Measurements from ENCODE around the gene FPGS. TPM values are rescaled to one million over a fixed set of nuclear protein-coding genes. Genes with fewer than 3 reads are reported as not detected.
"Not testable (repeated sequence)": the region's sequence is repeated elsewhere in the genome, so short reads cannot be mapped to it uniquely, and the experiment has no call there.

FPGS gene
- total RNA-seq, 1 donor from 2014 or later = 68.9 TPM

DNA sequence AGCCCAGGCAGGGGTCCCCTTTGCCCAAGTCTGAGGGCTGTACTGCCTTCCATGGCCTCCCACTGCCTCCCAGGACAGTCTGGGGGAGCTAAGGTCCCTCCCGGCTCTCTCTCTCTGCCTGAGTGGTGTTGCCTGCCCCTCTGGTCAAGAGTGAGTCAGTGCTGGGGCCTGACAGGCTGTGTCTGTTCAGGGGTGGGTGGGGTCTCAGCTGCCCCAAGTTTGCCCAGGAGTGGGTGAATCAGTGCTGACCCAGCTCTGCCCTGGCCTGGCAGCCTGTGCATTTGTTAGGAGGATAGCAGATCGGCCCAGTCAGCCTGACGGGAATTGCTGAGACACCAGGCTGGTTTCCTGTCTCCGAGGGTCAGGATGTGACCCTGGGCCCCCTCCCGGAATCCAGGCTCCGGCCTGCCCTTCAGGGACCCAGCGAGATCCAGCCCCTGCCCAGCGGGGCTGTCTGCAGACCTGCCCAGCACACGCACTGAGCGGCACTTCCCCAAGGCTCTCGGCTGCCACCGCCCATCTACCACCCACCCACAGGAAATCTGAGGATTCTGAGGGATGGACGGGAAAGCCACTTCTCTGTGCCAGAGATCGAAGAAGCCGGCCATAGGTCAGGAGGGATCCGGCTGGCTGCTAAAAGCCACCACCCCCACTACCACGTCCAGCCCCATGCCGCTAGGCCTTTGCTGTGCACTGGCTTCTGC, 35.8 kb downstream of the FPGS start:
- Histone ChIP-seq H3K36me3 (peaks cover 30% of the 10 kb centered on the region), H3K27ac (peak overlapping the region; percentile 91), H3K27me3 (no peaks in the 10 kb centered on the region), H3K4me3 (peak overlapping the region; percentile 8), H3K4me1 (peaks cover 71% of the 10 kb centered on the region), H3K9me3 (no peaks in the 10 kb centered on the region)
- intact Hi-C loops (cut with DNase I) = no loop called here
- TF ChIP-seq, protein P1, sequence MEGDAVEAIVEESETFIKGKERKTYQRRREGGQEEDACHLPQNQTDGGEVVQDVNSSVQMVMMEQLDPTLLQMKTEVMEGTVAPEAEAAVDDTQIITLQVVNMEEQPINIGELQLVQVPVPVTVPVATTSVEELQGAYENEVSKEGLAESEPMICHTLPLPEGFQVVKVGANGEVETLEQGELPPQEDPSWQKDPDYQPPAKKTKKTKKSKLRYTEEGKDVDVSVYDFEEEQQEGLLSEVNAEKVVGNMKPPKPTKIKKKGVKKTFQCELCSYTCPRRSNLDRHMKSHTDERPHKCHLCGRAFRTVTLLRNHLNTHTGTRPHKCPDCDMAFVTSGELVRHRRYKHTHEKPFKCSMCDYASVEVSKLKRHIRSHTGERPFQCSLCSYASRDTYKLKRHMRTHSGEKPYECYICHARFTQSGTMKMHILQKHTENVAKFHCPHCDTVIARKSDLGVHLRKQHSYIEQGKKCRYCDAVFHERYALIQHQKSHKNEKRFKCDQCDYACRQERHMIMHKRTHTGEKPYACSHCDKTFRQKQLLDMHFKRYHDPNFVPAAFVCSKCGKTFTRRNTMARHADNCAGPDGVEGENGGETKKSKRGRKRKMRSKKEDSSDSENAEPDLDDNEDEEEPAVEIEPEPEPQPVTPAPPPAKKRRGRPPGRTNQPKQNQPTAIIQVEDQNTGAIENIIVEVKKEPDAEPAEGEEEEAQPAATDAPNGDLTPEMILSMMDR (IDR thresholded peaks at IDR 0.05) = no peak
- peak; percentile 86 for DNase-seq
- ATAC-seq = peak; percentile 88

DNA sequence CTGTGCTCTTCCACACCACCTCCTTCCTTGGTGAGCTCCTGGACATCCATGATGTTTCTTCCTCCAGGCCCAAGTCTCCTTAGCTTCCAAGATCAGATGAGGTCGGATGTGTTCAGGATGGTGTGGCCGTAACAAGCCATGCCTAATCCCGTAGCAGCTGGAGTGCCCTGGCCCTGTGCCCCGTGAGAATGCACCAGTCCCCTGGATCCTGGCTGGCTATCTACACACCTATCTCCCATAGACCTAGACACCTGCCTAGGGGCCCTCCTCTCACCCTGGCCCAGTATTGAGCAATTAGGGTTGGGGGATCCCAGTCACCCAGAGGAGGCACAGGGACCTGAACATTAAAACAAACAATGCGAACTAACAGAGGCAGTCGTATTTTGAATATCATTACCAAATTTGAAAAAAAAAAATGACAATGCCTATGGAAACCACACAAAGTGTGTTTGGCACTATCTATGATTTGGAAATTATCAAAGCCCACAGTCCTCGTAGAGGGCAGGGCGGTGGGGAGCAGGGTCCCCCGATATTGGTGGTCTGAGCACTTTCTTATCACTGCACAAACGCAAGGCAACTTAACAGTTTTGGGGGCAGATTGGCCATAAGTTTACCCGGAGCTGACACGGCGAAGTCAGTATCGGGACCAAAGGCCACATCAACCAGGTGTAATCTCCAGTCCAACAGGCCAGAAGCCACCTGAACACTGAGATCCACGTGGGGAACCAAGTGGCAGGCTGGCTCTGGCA, 38.6 kb downstream of the FPGS start:
- peaks cover 56% of the 10 kb centered on the region for H3K4me1 ChIP-seq
- TF ChIP-seq, protein P1 (IDR thresholded peaks at IDR 0.05) = no peak

DNA sequence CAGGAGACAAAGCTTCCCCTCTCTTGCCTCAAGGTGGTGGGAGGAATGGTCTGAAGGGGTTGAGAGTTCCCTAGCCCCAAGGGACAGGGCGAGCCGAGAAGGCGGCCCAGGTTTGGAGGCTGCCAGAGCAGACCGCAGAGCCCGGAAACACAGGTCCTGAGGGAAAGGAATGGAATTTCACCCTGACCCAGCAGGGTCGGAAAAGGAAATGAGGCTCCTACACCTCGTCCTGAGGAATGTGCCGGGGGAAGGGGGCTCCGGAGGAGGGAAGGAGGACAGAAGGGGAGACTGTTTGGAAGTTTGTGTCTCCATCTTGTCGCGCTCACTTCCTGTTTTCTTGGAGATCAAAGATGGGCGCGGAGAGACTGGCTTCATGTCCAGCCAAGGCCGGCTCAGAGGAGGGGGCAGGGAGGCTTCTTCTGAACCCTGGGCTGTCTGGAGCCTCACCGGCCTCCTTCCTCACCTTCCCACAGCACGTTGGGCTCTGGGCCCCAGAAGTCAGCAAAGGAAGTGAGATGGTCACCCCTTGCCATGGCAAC, 42.2 kb downstream of the FPGS start:
- peak overlapping the region; percentile 8 for H3K4me3 ChIP-seq
- DNase-seq (no peak), ATAC-seq (peak; percentile 33)
- H3K36me3 ChIP-seq = peaks cover 34% of the 10 kb centered on the region
- peak overlapping the region; percentile 56 for H3K27ac ChIP-seq
- no peaks in the 10 kb centered on the region for H3K27me3 ChIP-seq
- peaks cover 42% of the 10 kb centered on the region for H3K4me1 ChIP-seq
- intact Hi-C loops (cut with DNase I) = no loop called here
- TF ChIP-seq, protein P1 (IDR thresholded peaks at IDR 0.05) = no peak
- H3K9me3 ChIP-seq = no peaks in the 10 kb centered on the region

More for the DNA sequence above, 38.6 kb downstream of the FPGS start:
- Histone ChIP-seq H3K27ac (peak overlapping the region; percentile 47), H3K27me3 (no peaks in the 10 kb centered on the region), H3K4me3 (no peak overlapping the region), H3K36me3 (peaks cover 30% of the 10 kb centered on the region), H3K9me3 (no peaks in the 10 kb centered on the region)
- DNase-seq = no peak
- ATAC-seq = no peak
- intact Hi-C loops (cut with DNase I) = no loop called here

DNA sequence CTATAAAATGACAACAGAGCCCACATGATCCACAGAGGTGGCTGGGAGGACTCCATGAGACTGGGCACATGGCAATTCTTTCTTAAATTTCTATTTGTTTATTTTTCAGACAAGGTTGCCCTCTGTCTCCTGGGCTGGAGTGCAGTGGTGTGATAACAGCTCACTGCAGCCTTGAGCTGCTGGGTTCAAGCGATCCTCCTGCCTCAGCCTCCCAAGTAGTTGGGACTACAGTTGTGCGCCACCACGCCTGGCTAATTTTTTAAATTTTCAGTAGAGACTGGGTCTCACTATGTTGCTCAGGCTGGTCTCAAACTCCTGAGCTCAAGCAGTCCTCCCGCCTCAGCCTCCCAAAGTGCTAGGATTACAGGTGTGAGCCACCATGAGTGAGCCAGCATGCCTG, 42.9 kb downstream of the FPGS start:
- intact Hi-C loops (cut with DNase I); DNase-seq; ATAC-seq; H3K27me3 ChIP-seq; H3K9me3 ChIP-seq: not testable (repeated sequence)
- Histone ChIP-seq H3K36me3 (peaks cover 36% of the 10 kb centered on the region), H3K27ac (peak overlapping the region; percentile 56), H3K4me3 (peak overlapping the region; percentile 8), H3K4me1 (peaks cover 38% of the 10 kb centered on the region)

DNA sequence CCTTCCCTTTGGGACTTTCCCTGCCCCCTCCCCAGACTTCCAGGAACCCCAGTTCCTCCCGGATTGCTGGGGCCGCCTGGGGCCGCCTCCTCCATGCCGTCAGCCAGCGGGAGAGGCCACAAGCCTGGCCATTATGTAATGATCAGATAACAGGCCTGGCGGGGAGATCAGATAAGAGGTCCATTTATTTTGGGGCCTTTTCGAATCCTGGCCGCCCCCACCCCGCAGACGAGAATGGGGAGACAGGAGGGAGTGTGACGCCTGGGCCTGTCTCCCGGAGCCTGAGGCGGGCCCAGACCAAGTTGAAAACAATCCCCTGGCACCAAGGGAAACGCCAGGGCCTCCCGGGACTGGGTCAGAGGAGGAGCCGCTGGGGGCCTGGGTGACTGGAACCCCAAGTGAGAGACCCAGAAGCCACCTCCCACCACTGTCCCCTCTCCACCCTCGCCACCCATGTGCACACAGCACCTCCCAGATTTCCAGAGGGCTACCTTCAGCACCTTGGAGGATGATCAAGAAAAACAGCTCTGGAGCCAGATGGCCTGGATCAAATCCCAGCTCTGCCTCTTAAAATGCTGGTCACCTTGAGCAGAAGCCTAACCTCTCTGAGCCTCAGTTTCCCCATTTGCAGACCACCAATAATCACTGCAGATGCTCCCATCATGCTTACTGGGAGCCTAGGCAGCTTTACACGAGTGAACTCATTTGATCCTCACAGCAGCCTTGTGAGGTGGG, 43.9 kb downstream of the FPGS start:
- intact Hi-C loops (cut with DNase I) = no loop called here
- H3K36me3 ChIP-seq = peaks cover 26% of the 10 kb centered on the region
- no peaks in the 10 kb centered on the region for H3K9me3 ChIP-seq
- peaks cover 40% of the 10 kb centered on the region for H3K4me1 ChIP-seq
- no peaks in the 10 kb centered on the region for H3K27me3 ChIP-seq
- peak overlapping the region; percentile 3 for H3K4me3 ChIP-seq
- TF ChIP-seq, protein P1 (IDR thresholded peaks at IDR 0.05) = no peak
- peak overlapping the region; percentile 56 for H3K27ac ChIP-seq
- ATAC-seq (peak; percentile 61), DNase-seq (no peak)
